Mesenchymal stem cell (in vitro differentiated cells and primary cell): ENCODE data around the gene CEP89.

ENCODE experiments used
- DNase-seq: peaks from one replicate; pipeline ENCODE4 v3.0.0-alpha.2; 2013
- H2AFZ ChIP-seq: one replicate; pipeline ENCODE4 v1.6.1; 2013; ENCODE audit warnings: low read depth, mild to moderate bottlenecking, control low read depth, inconsistent platforms, low read length, moderate library complexity
- H2AK5ac ChIP-seq: 2 replicates; pipeline ENCODE4 v1.6.1; 2013; ENCODE audit warnings: low read length, moderate library complexity, mild to moderate bottlenecking, inconsistent platforms; ENCODE audit not compliant: severe bottlenecking
- H2BK120ac ChIP-seq: one replicate; pipeline ENCODE4 v1.6.1; 2013; ENCODE audit warnings: low read depth, mild to moderate bottlenecking, inconsistent platforms, low read length, moderate library complexity
- H2BK12ac ChIP-seq, 2 experiments: one replicate each; pipeline ENCODE4 v1.6.1; 2013; ENCODE audit warnings: inconsistent platforms in 2 of 2, low read length in 2 of 2, mild to moderate bottlenecking in 2 of 2, moderate library complexity in 2 of 2, control low read depth in 1 of 2
- H2BK15ac ChIP-seq: one replicate; pipeline ENCODE4 v1.6.1; 2013; ENCODE audit warnings: mild to moderate bottlenecking, low read depth, inconsistent platforms; ENCODE audit not compliant: poor library complexity, severe bottlenecking
- H2BK5ac ChIP-seq: 2 replicates; pipeline ENCODE4 v1.6.1; 2013; ENCODE audit warnings: low read depth, mild to moderate bottlenecking, low read length, control low read depth, inconsistent platforms; ENCODE audit not compliant: poor library complexity, severe bottlenecking
- H3K14ac ChIP-seq, 2 experiments: one replicate each; pipeline ENCODE4 v1.6.1; 2013; ENCODE audit warnings: inconsistent platforms in 2 of 2, low read length in 2 of 2, control low read depth in 1 of 2, mild to moderate bottlenecking in 1 of 2, moderate library complexity in 1 of 2
- H3K18ac ChIP-seq, 2 experiments: one replicate each; pipeline ENCODE4 v1.6.1; 2013; ENCODE audit warnings: inconsistent platforms in 2 of 2, low read length in 2 of 2, control low read depth in 1 of 2, low read depth in 1 of 2, mild to moderate bottlenecking in 1 of 2
- H3K23ac ChIP-seq, 2 experiments: one replicate each; pipeline ENCODE4 v1.6.1; 2013; ENCODE audit warnings: inconsistent platforms in 2 of 2, low read length in 2 of 2, mild to moderate bottlenecking in 2 of 2, moderate library complexity in 2 of 2, control low read depth in 1 of 2
- H3K27ac ChIP-seq: 2 replicates; pipeline ENCODE4 v1.5.1; 2013; ENCODE audit warnings: mild to moderate bottlenecking, moderate library complexity, low read length, control low read depth, inconsistent platforms; ENCODE audit not compliant: poor library complexity, severe bottlenecking
- H3K27me3 ChIP-seq, 2 experiments: 2 replicates each; pipeline versions ENCODE4 v1.6.1 to v1.7.0; 2013; ENCODE audit warnings: low read length in 2 of 2, mild to moderate bottlenecking in 2 of 2, moderate library complexity in 2 of 2, control low read depth in 1 of 2, inconsistent platforms in 1 of 2; ENCODE audit not compliant: control insufficient read depth in 1 of 2, insufficient read depth in 1 of 2
- H3K36me3 ChIP-seq, 2 experiments: 2 replicates each; pipeline versions ENCODE4 v1.6.1 to v1.7.0; 2013; ENCODE audit warnings: low read length in 2 of 2, control low read depth in 1 of 2, inconsistent platforms in 1 of 2, low read depth in 1 of 2, mild to moderate bottlenecking in 1 of 2; ENCODE audit not compliant: insufficient read depth in 2 of 2, control insufficient read depth in 1 of 2
- H3K4ac ChIP-seq, 2 experiments: one replicate each; pipeline ENCODE4 v1.6.1; 2013; ENCODE audit warnings: inconsistent platforms in 2 of 2, low read length in 2 of 2, mild to moderate bottlenecking in 2 of 2, moderate library complexity in 2 of 2, control low read depth in 1 of 2, low read depth in 1 of 2
- H3K4me1 ChIP-seq: 2 replicates; pipeline ENCODE4 v1.6.1; 2013; ENCODE audit warnings: low read depth, low read length, control low read depth; ENCODE audit not compliant: control insufficient read depth, insufficient read depth
- H3K4me2 ChIP-seq: 2 replicates; pipeline ENCODE4 v1.6.1; 2013; ENCODE audit warnings: low read length, mild to moderate bottlenecking, inconsistent platforms; ENCODE audit not compliant: poor library complexity, severe bottlenecking
- H3K4me3 ChIP-seq, 2 experiments: 2 replicates each; pipeline versions ENCODE4 v1.5.1 to v1.7.0; 2013; ENCODE audit warnings: low read length in 2 of 2, mild to moderate bottlenecking in 2 of 2, control low read depth in 1 of 2, low read depth in 1 of 2; ENCODE audit not compliant: insufficient read depth in 1 of 2
- H3K79me1 ChIP-seq: replicated peaks from 2 replicates; pipeline ENCODE4 v1.6.1; 2013; ENCODE audit warnings: mild to moderate bottlenecking, control low read depth, low read length, inconsistent platforms; ENCODE audit not compliant: poor library complexity, severe bottlenecking
- H3K9ac ChIP-seq: 2 replicates; pipeline ENCODE4 v1.7.0; 2013; ENCODE audit warnings: mild to moderate bottlenecking, low read length, moderate library complexity
- H3K9me3 ChIP-seq: 2 replicates; pipeline ENCODE4 v1.7.0; 2013; ENCODE audit warnings: mild to moderate bottlenecking, low read length; ENCODE audit not compliant: control insufficient read depth
- H4K8ac ChIP-seq: one replicate; pipeline ENCODE4 v1.6.1; 2013; ENCODE audit warnings: inconsistent platforms, mild to moderate bottlenecking, low read length, moderate library complexity
- H4K91ac ChIP-seq: one replicate; pipeline ENCODE4 v1.6.1; 2013; ENCODE audit warnings: mild to moderate bottlenecking, low read length, inconsistent platforms
- WGBS: methylation state at CpG from one replicate; pipeline ENCODE4 v1.1.7; 2013; ENCODE audit warnings: mixed read lengths; 5-methylcytosine and 5-hydroxymethylcytosine counted together

The CEP89 gene

DNA sequence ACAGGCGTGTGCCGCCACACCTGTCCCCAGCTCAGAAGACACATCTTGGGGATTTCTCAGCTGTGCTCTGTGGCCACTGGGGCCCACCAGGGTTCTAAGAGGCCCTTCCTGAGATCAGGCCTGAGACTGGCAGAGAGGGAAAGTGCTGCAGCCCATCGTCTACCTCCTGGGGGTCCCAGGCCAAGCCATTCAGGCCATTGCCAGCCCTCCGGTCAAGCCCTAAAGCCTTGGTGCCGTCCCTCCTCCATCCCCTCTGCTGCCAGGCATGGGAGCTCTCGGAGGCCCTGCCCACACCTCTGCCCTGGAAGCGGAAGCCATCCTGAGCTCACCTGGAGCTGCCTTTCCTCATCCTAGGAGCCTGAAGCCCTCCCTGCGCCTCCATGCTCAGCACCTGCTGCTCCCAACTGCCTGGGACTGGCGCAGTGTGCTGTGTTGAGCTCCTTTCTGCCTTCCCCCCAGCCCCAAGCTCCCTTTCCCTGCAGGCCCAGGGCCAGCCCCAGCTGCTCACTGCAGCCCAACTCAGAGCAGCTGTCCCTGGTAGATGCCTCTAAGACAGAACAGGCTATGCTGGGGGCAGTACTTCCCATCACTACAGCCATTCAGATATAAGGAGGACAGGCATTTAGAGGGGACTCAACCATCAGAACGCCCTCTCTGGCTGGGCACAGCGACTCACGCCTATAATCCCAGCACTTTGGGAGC lies 105.0 kb downstream of the CEP89 start:
- Histone ChIP-seq H3K14ac (peak overlapping the region in 1 of 2 experiments; percentile 23), H3K27me3 (peaks cover 0 to 10% of the 10 kb centered on the region in 2 experiments), H2BK120ac (no peak overlapping the region), H4K8ac (no peak overlapping the region), H3K27ac (no peak overlapping the region), H3K18ac (no peak overlapping the region), H3K9ac (no peak overlapping the region), H3K4ac (no peak overlapping the region), H2BK12ac (no peak overlapping the region), H3K4me2 (no peak overlapping the region), H3K4me3 (no peak overlapping the region), H2BK15ac (no peak overlapping the region), H3K79me1 (no peaks in the 10 kb centered on the region), H2BK5ac (no peak overlapping the region), H3K23ac (no peak overlapping the region), H3K4me1 (peaks cover 10% of the 10 kb centered on the region), H4K91ac (no peak overlapping the region), H3K9me3 (no peaks in the 10 kb centered on the region), H3K36me3 (no peaks in the 10 kb centered on the region), H2AFZ (no peak overlapping the region), H2AK5ac (no peak overlapping the region)
- no peak for DNase-seq
- 90% methylated on average over 12 of the region's 12 CpGs for WGBS

DNA sequence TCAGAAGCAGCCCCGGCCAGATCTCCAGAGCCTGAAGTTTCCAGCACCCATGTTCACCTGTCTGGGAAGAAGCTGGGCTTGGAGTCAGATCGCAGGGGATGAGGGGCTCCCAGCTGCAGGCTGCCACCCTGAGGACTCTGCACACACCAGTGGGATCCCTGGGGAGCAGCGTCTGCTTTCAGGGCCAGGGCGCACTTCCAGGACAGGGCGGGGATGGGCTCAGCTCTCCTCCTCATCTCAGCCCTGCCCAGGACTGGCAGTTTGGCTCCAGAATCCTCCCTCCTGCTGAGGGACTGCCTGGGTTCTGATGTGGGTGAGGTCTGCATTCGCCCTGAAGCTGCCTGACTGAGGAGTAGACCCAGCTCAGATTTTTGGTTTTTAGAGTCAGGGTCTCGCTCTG lies 105.7 kb downstream of the CEP89 start:
- Histone ChIP-seq H3K79me1 (no peaks in the 10 kb centered on the region), H2AK5ac (no peak overlapping the region), H2BK15ac (no peak overlapping the region), H3K4ac (no peak overlapping the region), H3K9ac (no peak overlapping the region), H3K4me2 (no peak overlapping the region), H2BK5ac (no peak overlapping the region), H2BK120ac (no peak overlapping the region), H3K4me3 (no peak overlapping the region), H3K27me3 (peaks cover 0 to 10% of the 10 kb centered on the region in 2 experiments), H3K18ac (no peak overlapping the region), H2BK12ac (no peak overlapping the region), H3K27ac (no peak overlapping the region), H3K9me3 (no peaks in the 10 kb centered on the region), H3K4me1 (peaks cover 10% of the 10 kb centered on the region), H4K8ac (no peak overlapping the region), H3K36me3 (no peaks in the 10 kb centered on the region), H3K14ac (no peak overlapping the region), H2AFZ (no peak overlapping the region), H3K23ac (no peak overlapping the region), H4K91ac (no peak overlapping the region)
- DNase-seq: no peak
- 82% methylated on average over 7 of the region's 7 CpGs for WGBS

DNA sequence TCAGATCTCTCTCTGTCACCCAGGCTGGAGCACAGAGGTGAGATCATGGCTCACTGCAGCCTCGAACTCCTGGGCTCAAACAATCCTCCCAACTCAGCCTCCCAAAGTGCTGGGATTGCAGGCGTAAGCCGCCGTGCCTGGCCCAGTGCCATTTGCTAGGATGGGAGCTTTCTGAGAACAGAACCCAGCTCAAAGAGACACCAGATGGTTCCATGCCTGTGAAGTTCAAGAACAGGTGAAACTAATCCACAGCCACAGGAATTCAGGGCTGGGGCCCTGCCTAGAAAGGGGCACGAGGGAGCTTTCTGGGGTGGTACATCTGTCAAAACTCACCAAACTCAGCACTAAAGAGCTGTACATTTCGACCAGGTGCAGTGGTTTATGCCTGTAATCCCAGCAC lies 106.4 kb downstream of the CEP89 start:
- no peak overlapping the region for H3K4me2 ChIP-seq
- H3K27ac ChIP-seq: no peak overlapping the region
- H2BK120ac ChIP-seq: no peak overlapping the region
- no peaks in the 10 kb centered on the region for H3K79me1 ChIP-seq
- H3K4ac ChIP-seq: no peak overlapping the region
- no peak overlapping the region for H2BK15ac ChIP-seq
- H2BK5ac ChIP-seq: no peak overlapping the region
- no peak overlapping the region for H3K4me3 ChIP-seq
- H3K9ac ChIP-seq: no peak overlapping the region
- no peak overlapping the region for H3K18ac ChIP-seq
- no peak overlapping the region for H4K91ac ChIP-seq
- no peak overlapping the region for H4K8ac ChIP-seq
- H3K14ac ChIP-seq: no peak overlapping the region
- no peaks in the 10 kb centered on the region for H3K9me3 ChIP-seq
- H3K36me3 ChIP-seq: no peaks in the 10 kb centered on the region
- H3K4me1 ChIP-seq: peaks cover 8% of the 10 kb centered on the region
- no peak overlapping the region for H3K23ac ChIP-seq
- H2BK12ac ChIP-seq: no peak overlapping the region
- H2AK5ac ChIP-seq: no peak overlapping the region
- no peak for DNase-seq
- no peak overlapping the region for H2AFZ ChIP-seq
- 86% methylated on average over 6 of the region's 6 CpGs for WGBS
- H3K27me3 ChIP-seq: peaks cover 0 to 6% of the 10 kb centered on the region in 2 experiments

DNA sequence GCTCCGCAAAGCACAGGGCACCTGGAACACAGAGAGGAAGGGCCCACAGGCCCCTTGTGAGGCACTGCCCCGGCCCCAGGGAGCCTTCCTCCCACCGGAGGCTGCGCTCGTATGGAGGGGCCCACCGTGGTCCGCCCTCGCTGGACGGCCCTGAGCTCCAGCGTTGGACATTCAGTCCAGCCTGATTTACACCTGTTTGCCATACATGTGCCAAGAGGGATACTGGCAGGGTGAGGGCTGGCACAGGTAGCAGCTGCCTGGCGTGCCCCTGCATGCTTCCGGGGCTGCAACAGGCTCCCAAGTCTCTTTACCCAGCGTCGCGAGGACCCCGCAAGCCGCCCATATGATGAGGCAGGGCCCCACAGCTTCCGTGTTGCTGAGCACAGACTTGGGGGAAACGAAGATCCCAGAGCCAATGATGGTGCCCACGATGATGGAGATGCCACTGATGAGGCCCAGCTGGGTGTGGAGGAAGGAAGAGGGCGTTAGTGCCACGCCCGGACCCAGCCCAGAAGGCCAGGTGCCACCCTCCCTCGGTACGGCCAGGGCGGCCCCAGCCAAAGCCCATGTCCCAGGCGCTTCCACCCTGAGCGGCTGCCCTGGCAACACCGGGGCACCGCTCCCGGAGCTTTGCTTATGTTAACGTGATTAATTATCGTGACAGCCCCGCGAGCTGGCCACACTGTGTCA lies 107.3 kb downstream of the CEP89 start:
- H2BK15ac ChIP-seq: no peak overlapping the region
- DNase-seq: no peak
- no peaks in the 10 kb centered on the region for H3K9me3 ChIP-seq
- H3K27ac ChIP-seq: no peak overlapping the region
- H3K14ac ChIP-seq: no peak overlapping the region
- no peak overlapping the region for H3K4me3 ChIP-seq
- no peak overlapping the region for H2BK5ac ChIP-seq
- H3K36me3 ChIP-seq: no peaks in the 10 kb centered on the region
- peaks cover 0 to 4% of the 10 kb centered on the region in 2 experiments for H3K27me3 ChIP-seq
- no peak overlapping the region for H4K8ac ChIP-seq
- no peak overlapping the region for H2BK12ac ChIP-seq
- peaks cover 9% of the 10 kb centered on the region for H3K4me1 ChIP-seq
- H3K79me1 ChIP-seq: no peaks in the 10 kb centered on the region
- H3K18ac ChIP-seq: no peak overlapping the region
- H3K4ac ChIP-seq: no peak overlapping the region
- no peak overlapping the region for H2AFZ ChIP-seq
- 91% methylated on average over 35 of the region's 35 CpGs for WGBS
- H3K4me2 ChIP-seq: no peak overlapping the region
- no peak overlapping the region for H2AK5ac ChIP-seq
- no peak overlapping the region for H4K91ac ChIP-seq
- no peak overlapping the region for H2BK120ac ChIP-seq
- H3K23ac ChIP-seq: no peak overlapping the region
- H3K9ac ChIP-seq: no peak overlapping the region
